ENCODE data around the gene MOB2. TPM values are rescaled to one million over a fixed set of nuclear protein-coding genes. Genes with fewer than 3 reads are reported as not detected.

Gene MOB2
- total and polyA plus RNA-seq, 7 donors, result 44.5 to 75.1 (median 58.1) TPM

GRCh38 chr11:1529774-1530173 is 43.2 kb upstream of the MOB2 start:
- Histone ChIP-seq H3K27ac (peak overlapping the region; percentile 89), H3K27me3 (ENCODE audit: insufficient read depth in 3 of 3, low read length in 2 of 3) (no peaks in the 10 kb centered on the region), H3K9me3 (no peaks in the 10 kb centered on the region), H3K4me3 (no peak overlapping the region), H3K36me3 (ENCODE audit: insufficient read depth in 1 of 2, low read depth in 1 of 2) (no peaks in the 10 kb centered on the region), H3K4me1 (peaks cover 80% of the 10 kb centered on the region)
- intact Hi-C loops (cut with DNase I), result loop anchor here in 1 of 2 donors (5.0 kb wide), 1 partner anchor 43 kb away; the partner anchor contains the start of gene DUSP8
- no peak for TF ChIP-seq CTCF (IDR thresholded peaks at IDR 0.05)
- DNase-seq (no peak), ATAC-seq (no peak)
- 75 to 81% (median 78%) methylated on average over 5 of the region's 5 CpGs for whole genome bisulfite sequencing, 3 donors

GRCh38 chr11:1529286-1529685 is 42.7 kb upstream of the MOB2 start:
- 89 to 95% (median 93%) methylated on average over 17 of the region's 17 CpGs for WGBS, 3 donors
- DNase-seq (no peak), ATAC-seq (no peak)
- Histone ChIP-seq H3K4me3 (no peak overlapping the region), H3K27me3 (ENCODE audit: insufficient read depth in 3 of 3, low read length in 2 of 3) (no peaks in the 10 kb centered on the region), H3K27ac (peak overlapping the region; percentile 89), H3K9me3 (no peaks in the 10 kb centered on the region), H3K4me1 (peaks cover 75% of the 10 kb centered on the region), H3K36me3 (ENCODE audit: insufficient read depth in 1 of 2, low read depth in 1 of 2) (no peaks in the 10 kb centered on the region)
- TF ChIP-seq CTCF (IDR thresholded peaks at IDR 0.05), result no peak
- intact Hi-C loops (cut with DNase I), result no loop called here

GRCh38 chr11:1528710-1529109 is 42.1 kb upstream of the MOB2 start:
- WGBS, 3 donors, result 89 to 94% (median 92%) methylated on average over 8 to 10 of the region's 10 CpGs
- peaks cover 72% of the 10 kb centered on the region for H3K4me1 ChIP-seq
- no peak for DNase-seq
- H3K4me3 ChIP-seq, result no peak overlapping the region
- H3K36me3 ChIP-seq (ENCODE audit: insufficient read depth in 1 of 2, low read depth in 1 of 2), result no peaks in the 10 kb centered on the region
- no peaks in the 10 kb centered on the region for H3K9me3 ChIP-seq
- H3K27me3 ChIP-seq (ENCODE audit: insufficient read depth in 3 of 3, low read length in 2 of 3), result no peaks in the 10 kb centered on the region
- no peak overlapping the region for H3K27ac ChIP-seq
- no peak for ATAC-seq
- no peak for TF ChIP-seq CTCF (IDR thresholded peaks at IDR 0.05)
- intact Hi-C loops (cut with DNase I), result no loop called here

- ATAC-seq, result no peak
- TF ChIP-seq CTCF (IDR thresholded peaks at IDR 0.05), result no peak
- Histone ChIP-seq H3K4me3 (no peak overlapping the region), H3K27me3 (ENCODE audit: insufficient read depth in 3 of 3, low read length in 2 of 3) (no peaks in the 10 kb centered on the region), H3K36me3 (ENCODE audit: insufficient read depth in 1 of 2, low read depth in 1 of 2) (no peaks in the 10 kb centered on the region), H3K4me1 (peaks cover 61% of the 10 kb centered on the region), H3K9me3 (no peaks in the 10 kb centered on the region), H3K27ac (no peak overlapping the region)
- 86 to 89% (median 87%) methylated on average over 15 of the region's 15 CpGs for WGBS, 3 donors
- DNase-seq, result no peak
- intact Hi-C loops (cut with DNase I), result no loop called here
Observed at GRCh38 chr11:1526785-1527184, 40.2 kb upstream of the MOB2 start.

- H3K36me3 ChIP-seq (ENCODE audit: insufficient read depth in 1 of 2, low read depth in 1 of 2), result no peaks in the 10 kb centered on the region
- no peak overlapping the region for H3K4me3 ChIP-seq
- peaks cover 56% of the 10 kb centered on the region for H3K4me1 ChIP-seq
- WGBS, 3 donors, result 33 to 41% (median 40%) methylated on average over 4 of the region's 4 CpGs
- H3K27me3 ChIP-seq (ENCODE audit: insufficient read depth in 3 of 3, low read length in 2 of 3), result no peaks in the 10 kb centered on the region
- peak in 1 of 4 donors; percentile 33 for ATAC-seq
- no peak for TF ChIP-seq CTCF (IDR thresholded peaks at IDR 0.05)
- DNase-seq, result no peak
- no peak overlapping the region for H3K27ac ChIP-seq
- intact Hi-C loops (cut with DNase I), result no loop called here
- no peaks in the 10 kb centered on the region for H3K9me3 ChIP-seq
Observed at GRCh38 chr11:1523779-1524178, 37.2 kb upstream of the MOB2 start.

Data from psoas muscle (tissue), 8 donors.